Ovary (tissue), 9 donors: ENCODE results near the gene IRF4. TPM values are rescaled to one million over a fixed set of nuclear protein-coding genes. Genes with fewer than 3 reads are reported as not detected.
A peak's percentile ranks its signal among the peaks of the same experiment; 100 is the strongest.

Experiments used
- DNase-seq, 5 donors: peaks; one replicate each; pipeline ENCODE4 v3.0.0-alpha.2; 2019 to 2020
- H3K27ac ChIP-seq, 2 donors: fragments of 200-600 bp; one replicate each; pipeline versions ENCODE4 v1.5.1 to v1.8.0; 2019 to 2022
- H3K27me3 ChIP-seq: fragments of 200-600 bp; one replicate; pipeline ENCODE4 v1.8.0; 2022
- H3K36me3 ChIP-seq: fragments of 200-600 bp; sonication (generic); one replicate; pipeline ENCODE4 v1.5.1; 2019
- H3K4me1 ChIP-seq: one replicate; pipeline ENCODE4 v1.8.1; 2013; ENCODE audit warnings: mild to moderate bottlenecking, moderate library complexity; ENCODE audit not compliant: insufficient read depth
- H3K4me3 ChIP-seq: fragments of 200-600 bp; sonication (generic); one replicate; pipeline ENCODE4 v1.5.1; 2017
- H3K9me3 ChIP-seq, 2 donors: fragments of 200-600 bp in 1 of 2; sonication (generic) in 1 of 2; one replicate each; pipeline versions ENCODE4 v1.5.1 to v1.8.1; 2013 to 2019; ENCODE audit warnings: mild to moderate bottlenecking in 1 of 2, moderate library complexity in 1 of 2
- EP300 ChIP-seq: sonication (generic); formaldehyde crosslinking; IDR thresholded peaks from one replicate; pipeline ENCODE4 v1.6.1; 2017; ENCODE audit warnings: antibody characterized with exemption
- POLR2A ChIP-seq: fragments of 450-650 bp; IDR thresholded peaks from one replicate; pipeline ENCODE4 v1.6.1; 2017; ENCODE audit warnings: antibody characterized with exemption, mild to moderate bottlenecking, moderate library complexity
- WGBS, 3 donors: extraction: QIAGEN DNeasy Blood & Tissue Kit in 1 of 3; methylation state at CpG; one replicate each; pipeline versions ENCODE4 v1.1.5 to v1.1.7; 2013 to 2017; 5-methylcytosine and 5-hydroxymethylcytosine counted together
- intact Hi-C, 4 donors: fragments of 100-400 bp; cut with DNase I; formaldehyde crosslinking; loops; one replicate each; pipeline versions ENCODE4 v1.11.0 to v1.15.1; 2022 to 2023
- polyA plus RNA-seq, 2 donors: library from polyadenylated mRNA; stranded (reverse); fragments of 200-250 nt in 1 of 2; fragments of 350-450 nt in 1 of 2; fragmentation: Illumina TruSeq in 1 of 2; extraction: RNeasy Lipid Tissue Mini Kit (QIAGEN cat#74804) in 1 of 2; gene quantifications; one replicate each; pipeline ENCODE4 v1.2.3, GENCODE V29; 2013 to 2014
- total RNA-seq, 7 donors: library from RNA; depleted of rRNA in 2 of 7; stranded (reverse); fragments of >200 nt in 2 of 7; fragmentation: NEBNext Ultra II Directional in 3 of 7; extraction: Animal tissue kit (Norgen Biotek cat#: 25700) in 3 of 7; gene quantifications; one replicate each; pipeline versions ENCODE4 v1.1.0 to v1.2.4, GENCODE V29; 2016 to 2023
- TF ChIP-seq, protein P1 (sequence below), 3 donors: fragments of 450-650 bp in 2 of 3; fragments of 200-600 bp in 1 of 3; IDR thresholded peaks; one replicate each; pipeline versions ENCODE4 v1.5.1 to v1.8.0; 2016 to 2022; ENCODE audit warnings: antibody characterized with exemption in 3 of 3, mild to moderate bottlenecking in 1 of 3
- donor health status: DM: no; HTN: no; CAD: no; lungs with moderate emphysema.
- donor health status: DM: no; HTN: no; CAD: no.
- donor health status: Bipolar disorder and iron deficiency.
- donor health status: DM: yes; HTN: yes; CAD: no.
- donor health status: DM: no; HTN: no; CAD: no.
- donor health status: DM: yes; HTN: yes; CAD: no.

IRF4 gene
- total and polyA plus RNA-seq, 9 donors, result 0.12 to 20.7 (median 1.0) TPM

DNA sequence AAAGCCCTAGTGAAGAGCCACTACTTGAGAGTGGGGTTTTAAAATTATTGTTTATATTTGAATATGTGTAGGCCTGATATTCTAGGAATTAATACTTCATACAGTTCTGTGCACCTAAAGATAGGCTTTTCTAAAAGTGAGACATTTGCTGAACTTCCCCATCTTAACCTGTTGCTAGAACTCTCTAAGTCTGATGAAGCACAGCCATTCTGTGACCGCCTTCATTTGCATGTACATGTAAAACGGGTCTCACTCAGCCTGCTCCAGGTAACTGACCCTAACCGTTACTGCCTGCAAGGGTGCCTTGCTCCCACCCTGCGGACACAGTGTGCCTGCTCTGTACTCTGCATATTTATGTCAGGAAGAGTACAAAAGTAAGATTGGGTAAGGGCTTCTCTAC, 44.3 kb upstream of the IRF4 start:
- DNase-seq, result no peak
- no peak for TF ChIP-seq POLR2A
- TF ChIP-seq EP300, result no peak
- TF ChIP-seq, protein P1, sequence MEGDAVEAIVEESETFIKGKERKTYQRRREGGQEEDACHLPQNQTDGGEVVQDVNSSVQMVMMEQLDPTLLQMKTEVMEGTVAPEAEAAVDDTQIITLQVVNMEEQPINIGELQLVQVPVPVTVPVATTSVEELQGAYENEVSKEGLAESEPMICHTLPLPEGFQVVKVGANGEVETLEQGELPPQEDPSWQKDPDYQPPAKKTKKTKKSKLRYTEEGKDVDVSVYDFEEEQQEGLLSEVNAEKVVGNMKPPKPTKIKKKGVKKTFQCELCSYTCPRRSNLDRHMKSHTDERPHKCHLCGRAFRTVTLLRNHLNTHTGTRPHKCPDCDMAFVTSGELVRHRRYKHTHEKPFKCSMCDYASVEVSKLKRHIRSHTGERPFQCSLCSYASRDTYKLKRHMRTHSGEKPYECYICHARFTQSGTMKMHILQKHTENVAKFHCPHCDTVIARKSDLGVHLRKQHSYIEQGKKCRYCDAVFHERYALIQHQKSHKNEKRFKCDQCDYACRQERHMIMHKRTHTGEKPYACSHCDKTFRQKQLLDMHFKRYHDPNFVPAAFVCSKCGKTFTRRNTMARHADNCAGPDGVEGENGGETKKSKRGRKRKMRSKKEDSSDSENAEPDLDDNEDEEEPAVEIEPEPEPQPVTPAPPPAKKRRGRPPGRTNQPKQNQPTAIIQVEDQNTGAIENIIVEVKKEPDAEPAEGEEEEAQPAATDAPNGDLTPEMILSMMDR (IDR thresholded peaks at IDR 0.05), result no peak
- H3K4me3 ChIP-seq, result no peak overlapping the region
- no peaks in the 10 kb centered on the region for H3K27me3 ChIP-seq
- H3K9me3 ChIP-seq, result no peaks in the 10 kb centered on the region
- H3K36me3 ChIP-seq, result no peaks in the 10 kb centered on the region
- intact Hi-C loops, result no loop called here
- no peak overlapping the region for H3K27ac ChIP-seq
- WGBS, 3 donors, result 86 to 90% (median 89%) methylated on average over 4 of the region's 4 CpGs
- H3K4me1 ChIP-seq, result no peaks in the 10 kb centered on the region

DNA sequence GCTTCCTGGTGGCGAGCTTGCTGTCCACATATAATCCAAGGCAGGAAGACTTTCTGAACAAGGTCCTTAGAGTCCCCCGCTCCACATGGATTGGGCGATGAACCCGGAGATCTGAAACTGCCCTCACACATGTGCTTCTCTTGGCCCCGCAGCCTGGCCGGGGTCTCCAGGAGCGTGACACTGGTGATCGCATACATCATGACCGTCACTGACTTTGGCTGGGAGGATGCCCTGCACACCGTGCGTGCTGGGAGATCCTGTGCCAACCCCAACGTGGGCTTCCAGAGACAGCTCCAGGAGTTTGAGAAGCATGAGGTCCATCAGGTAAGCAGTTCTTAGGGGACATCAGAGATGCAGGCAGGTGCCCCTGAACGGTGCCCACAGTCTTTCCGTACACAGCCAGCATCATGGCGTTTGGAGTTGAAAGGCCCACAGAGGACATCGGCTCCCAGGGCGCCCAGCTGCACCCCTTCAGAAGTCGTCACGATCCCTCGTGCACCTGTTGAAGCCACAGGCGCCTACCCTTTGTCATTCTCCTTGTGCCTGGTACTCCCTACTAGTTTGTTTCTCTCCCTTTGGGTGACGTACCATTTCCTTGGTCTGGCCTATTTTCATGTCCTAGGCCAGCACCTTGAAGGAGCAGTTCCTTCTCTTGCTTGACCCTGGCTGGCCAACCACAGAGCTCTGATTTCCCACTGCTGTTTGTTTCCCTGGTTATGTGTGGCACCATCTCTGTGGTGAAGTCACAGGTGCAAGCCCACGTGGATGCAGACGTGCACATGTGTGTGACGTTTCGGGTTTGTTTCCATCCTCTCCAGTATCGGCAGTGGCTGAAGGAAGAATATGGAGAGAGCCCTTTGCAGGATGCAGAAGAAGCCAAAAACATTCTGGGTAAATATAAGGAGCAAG, 43.3 kb upstream of the IRF4 start:
- DNase-seq, result peak in 1 of 5 donors; percentile 27
- intact Hi-C loops, result no loop called here
- Histone ChIP-seq H3K4me1 (no peaks in the 10 kb centered on the region), H3K4me3 (no peak overlapping the region), H3K36me3 (no peaks in the 10 kb centered on the region), H3K27ac (no peak overlapping the region), H3K9me3 (no peaks in the 10 kb centered on the region), H3K27me3 (no peaks in the 10 kb centered on the region)
- TF ChIP-seq, protein P1 (IDR thresholded peaks at IDR 0.05), result no peak
- TF ChIP-seq EP300 (no peak), POLR2A (no peak)
- WGBS, 3 donors, result 92 to 93% (median 92%) methylated on average over 27 of the region's 27 CpGs

DNA sequence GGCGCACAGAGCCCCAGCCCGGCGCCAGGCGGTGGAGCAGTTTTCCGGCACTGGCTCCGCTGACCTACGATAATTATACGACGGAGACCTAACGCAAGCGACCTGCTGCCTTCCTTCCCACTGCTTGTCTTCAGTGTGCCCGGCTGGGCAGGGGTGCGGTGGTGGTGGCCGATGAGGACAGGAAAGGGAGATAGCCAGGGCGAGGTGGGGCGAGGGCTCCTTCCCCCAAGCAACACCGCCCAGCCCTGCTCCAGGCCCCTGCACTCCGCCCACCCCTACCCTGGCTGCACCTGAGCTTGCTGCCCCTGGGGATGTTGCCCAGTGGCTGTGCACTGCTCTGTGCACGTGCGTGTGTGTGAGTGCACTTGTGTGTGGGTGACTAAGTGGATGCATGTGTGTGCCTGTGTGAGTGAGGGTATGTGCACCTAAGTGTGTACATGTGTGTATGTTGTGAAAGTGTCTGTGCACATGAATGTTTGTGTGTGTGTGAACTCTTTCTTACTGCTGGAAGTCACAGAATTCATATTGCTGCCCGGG, 42.6 kb upstream of the IRF4 start:
- Histone ChIP-seq H3K27ac (no peak overlapping the region), H3K27me3 (no peaks in the 10 kb centered on the region), H3K36me3 (no peaks in the 10 kb centered on the region), H3K9me3 (no peaks in the 10 kb centered on the region), H3K4me3 (no peak overlapping the region), H3K4me1 (no peaks in the 10 kb centered on the region)
- TF ChIP-seq POLR2A, result no peak
- TF ChIP-seq, protein P1 (IDR thresholded peaks at IDR 0.05), result no peak
- no peak for TF ChIP-seq EP300
- WGBS, 3 donors, result 86 to 88% (median 87%) methylated on average over 21 of the region's 21 CpGs
- intact Hi-C loops, result no loop called here
- DNase-seq, result peak in 1 of 5 donors; percentile 31

DNA sequence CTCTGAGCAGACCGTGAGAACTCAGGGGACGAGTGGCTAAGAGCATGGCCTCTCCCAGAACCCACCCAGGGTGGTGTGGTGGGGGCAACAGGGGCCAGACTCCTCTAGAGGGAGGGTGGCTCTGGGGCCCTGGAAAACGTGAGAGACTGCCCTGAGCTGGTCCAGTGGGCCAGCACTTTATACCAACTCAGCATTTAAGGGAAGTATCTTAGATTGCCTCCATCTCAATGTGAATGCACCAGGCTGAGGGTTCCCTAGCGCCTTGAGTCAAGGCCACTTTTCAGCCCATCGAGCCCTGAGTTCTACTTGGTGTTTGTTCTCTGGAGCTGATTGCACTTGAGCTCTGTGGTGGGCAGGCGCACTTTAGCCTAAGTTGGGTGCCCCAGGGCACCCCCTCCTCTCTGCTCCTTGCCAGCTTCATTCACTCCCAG, 42.0 kb upstream of the IRF4 start:
- intact Hi-C loops, result no loop called here
- H3K4me1 ChIP-seq, result no peaks in the 10 kb centered on the region
- no peaks in the 10 kb centered on the region for H3K36me3 ChIP-seq
- H3K27ac ChIP-seq, result no peak overlapping the region
- WGBS, 3 donors, result 71 to 77% (median 72%) methylated on average over 6 of the region's 6 CpGs
- no peaks in the 10 kb centered on the region for H3K9me3 ChIP-seq
- no peak overlapping the region for H3K4me3 ChIP-seq
- no peak for DNase-seq
- no peaks in the 10 kb centered on the region for H3K27me3 ChIP-seq
- TF ChIP-seq EP300 (no peak), POLR2A (no peak)
- TF ChIP-seq, protein P1 (IDR thresholded peaks at IDR 0.05), result no peak
